AML-193 (cell line): ENCODE measurements around the gene PHYH.
"Not testable (repeated sequence)": the region's sequence is repeated elsewhere in the genome, so short reads cannot be mapped to it uniquely, and the experiment has no call there.

ENCODE experiments used
- DNase-seq, 2 experiments: peaks; one replicate each; lab custom pipeline; 2025; lab: John Stamatoyannopoulos, UW

The PHYH gene

GRCh38 chr10:13321576-13321975 lies 21.7 kb upstream of the PHYH start:
- no peak for DNase-seq

GRCh38 chr10:13319166-13319565 lies 19.3 kb upstream of the PHYH start:
- no peak for DNase-seq

- DNase-seq: no peak
Observed at GRCh38 chr10:13317474-13317873, 17.6 kb upstream of the PHYH start.

GRCh38 chr10:13316635-13317311 lies 16.9 kb upstream of the PHYH start:
- no peak for DNase-seq

GRCh38 chr10:13315361-13315760 lies 15.5 kb upstream of the PHYH start:
- DNase-seq: no peak

- DNase-seq: no peak
Observed at GRCh38 chr10:13311177-13311575, 11.3 kb upstream of the PHYH start.

GRCh38 chr10:13310518-13311176 lies 10.8 kb upstream of the PHYH start:
- no peak for DNase-seq

- no peak for DNase-seq
Observed at GRCh38 chr10:13309792-13310191, 9.9 kb upstream of the PHYH start.

GRCh38 chr10:13308096-13308495 lies 8.2 kb upstream of the PHYH start:
- DNase-seq: no peak

- DNase-seq: no peak
Observed at GRCh38 chr10:13306103-13306502, 6.2 kb upstream of the PHYH start.

GRCh38 chr10:13302821-13303555 lies 3.1 kb upstream of the PHYH start:
- no peak for DNase-seq

GRCh38 chr10:13298748-13299436 lies 972 bp downstream of the PHYH start:
- DNase-seq: no peak

- DNase-seq: no peak
Observed at GRCh38 chr10:13296476-13296875, 3.4 kb downstream of the PHYH start.

GRCh38 chr10:13294784-13295183 lies 5.1 kb downstream of the PHYH start:
- no peak for DNase-seq

- no peak for DNase-seq
Observed at GRCh38 chr10:13291821-13292773, 7.8 kb downstream of the PHYH start.

GRCh38 chr10:13291061-13291460 lies 8.8 kb downstream of the PHYH start:
- DNase-seq: no peak

- DNase-seq: no peak
Observed at GRCh38 chr10:13284050-13284449, 15.8 kb downstream of the PHYH start.

- not testable (repeated sequence) for DNase-seq
Observed at GRCh38 chr10:13282348-13282747, 17.5 kb downstream of the PHYH start.

GRCh38 chr10:13276749-13277365 lies 23.0 kb downstream of the PHYH start:
- no peak for DNase-seq

- not testable (repeated sequence) for DNase-seq
Observed at GRCh38 chr10:13276146-13276545, 23.7 kb downstream of the PHYH start.

GRCh38 chr10:13272164-13272571 lies 27.7 kb downstream of the PHYH start:
- no peak for DNase-seq
